Right lobe of liver (tissue), 6 donors: Measurements from ENCODE around the gene PROM2. TPM values are rescaled to one million over a fixed set of nuclear protein-coding genes. Genes with fewer than 3 reads are reported as not detected.
A peak's percentile ranks its signal among the peaks of the same experiment; 100 is the strongest.

Experiments
- ATAC-seq, 4 donors: fragments of 200-7000 bp; cut with Tn5 transposase; one replicate each; pipeline ENCODE4 v1.9.1; 2020; ENCODE audit warnings: mild to moderate bottlenecking in 4 of 4, moderate library complexity in 4 of 4
- DNase-seq, 3 donors: peaks; one replicate each; pipeline ENCODE4 v3.0.0-alpha.2; 2020
- H3K27ac ChIP-seq, 3 donors: fragments of 200-600 bp; one replicate each; pipeline ENCODE4 v1.8.0; 2022
- H3K27me3 ChIP-seq, 2 donors: fragments of 200-600 bp; one replicate each; pipeline ENCODE4 v1.8.0; 2022
- H3K36me3 ChIP-seq, 4 donors: fragments of 200-600 bp; sonication (generic) in 1 of 4; one replicate each; pipeline versions ENCODE4 v1.5.1 to v1.8.0; 2017 to 2022; ENCODE audit warnings: control low read depth in 1 of 4
- H3K4me1 ChIP-seq, 4 donors: fragments of 200-600 bp; sonication (generic) in 1 of 4; one replicate each; pipeline versions ENCODE4 v1.5.1 to v1.8.0; 2017 to 2022; ENCODE audit warnings: control low read depth in 1 of 4
- H3K4me3 ChIP-seq, 3 donors: fragments of 200-600 bp; one replicate each; pipeline ENCODE4 v1.8.0; 2022
- H3K9me3 ChIP-seq, 4 donors: fragments of 200-600 bp; sonication (generic) in 1 of 4; one replicate each; pipeline versions ENCODE4 v1.5.1 to v1.8.0; 2017 to 2022; ENCODE audit warnings: control low read depth in 1 of 4
- CTCF ChIP-seq, 4 donors: fragments of 200-600 bp in 3 of 4; fragments of 450-650 bp in 1 of 4; IDR thresholded peaks; one replicate each; pipeline versions ENCODE4 v1.5.1 to v1.8.0; 2016 to 2022; ENCODE audit warnings: antibody characterized with exemption in 4 of 4, mild to moderate bottlenecking in 2 of 4
- POLR2A ChIP-seq: fragments of 450-650 bp; IDR thresholded peaks from one replicate; pipeline ENCODE4 v1.6.1; 2017; ENCODE audit warnings: antibody characterized with exemption, mild to moderate bottlenecking
- WGBS: methylation state at CpG from one replicate; pipeline ENCODE4 v1.1.6; 2018; ENCODE audit warnings: low coverage, low lambda C conversion rate; ENCODE audit not compliant: insufficient coverage; ENCODE audit errors: missing lambda C conversion rate; 5-methylcytosine and 5-hydroxymethylcytosine counted together
- intact Hi-C, 2 donors: fragments of 100-400 bp; cut with DNase I; formaldehyde crosslinking; loops; one replicate each; pipeline versions ENCODE4 v1.11.2 to v1.14.1; 2022
- total RNA-seq, 6 experiments: library from RNA; depleted of rRNA in 2 of 6; stranded (reverse); fragments of >200 nt in 2 of 6; fragmentation: NEBNext Ultra II Directional in 3 of 6; extraction: Animal tissue kit (Norgen Biotek cat#: 25700) in 3 of 6; gene quantifications; one replicate each; pipeline versions ENCODE4 v1.1.0 to v1.2.4, GENCODE V29; 2016 to 2023
- donor health status: DM: no; HTN: yes; CAD: no.
- donor health status: DM: no; HTN: no; CAD: no.
- donor health status: DM: no; HTN: no; CAD: no.
- donor health status: DM: no; HTN: yes; CAD: no.
- donor health status: DM: no; HTN: yes; CAD: no.

Gene PROM2
- total RNA-seq, 6 experiments from 2014 or later, result 0.06 to 0.64 (median 0.43) TPM

GRCh38 chr2:95275151-95275515 lies 884 bp downstream of the PROM2 start:
- Histone ChIP-seq H3K4me3 (no peak overlapping the region), H3K9me3 (no peaks in the 10 kb centered on the region), H3K27ac (no peak overlapping the region), H3K27me3 (no peaks in the 10 kb centered on the region), H3K4me1 (no peaks in the 10 kb centered on the region), H3K36me3 (no peaks in the 10 kb centered on the region)
- no CpG with 5 or more reads among the region's 4 CpGs for WGBS
- peak; percentile 3 to 39 (median 17) for DNase-seq
- ATAC-seq, result no peak
- TF ChIP-seq CTCF (IDR thresholded peaks at IDR 0.05) (no peak), POLR2A (no peak)
- intact Hi-C loops, result no loop called here

DNA sequence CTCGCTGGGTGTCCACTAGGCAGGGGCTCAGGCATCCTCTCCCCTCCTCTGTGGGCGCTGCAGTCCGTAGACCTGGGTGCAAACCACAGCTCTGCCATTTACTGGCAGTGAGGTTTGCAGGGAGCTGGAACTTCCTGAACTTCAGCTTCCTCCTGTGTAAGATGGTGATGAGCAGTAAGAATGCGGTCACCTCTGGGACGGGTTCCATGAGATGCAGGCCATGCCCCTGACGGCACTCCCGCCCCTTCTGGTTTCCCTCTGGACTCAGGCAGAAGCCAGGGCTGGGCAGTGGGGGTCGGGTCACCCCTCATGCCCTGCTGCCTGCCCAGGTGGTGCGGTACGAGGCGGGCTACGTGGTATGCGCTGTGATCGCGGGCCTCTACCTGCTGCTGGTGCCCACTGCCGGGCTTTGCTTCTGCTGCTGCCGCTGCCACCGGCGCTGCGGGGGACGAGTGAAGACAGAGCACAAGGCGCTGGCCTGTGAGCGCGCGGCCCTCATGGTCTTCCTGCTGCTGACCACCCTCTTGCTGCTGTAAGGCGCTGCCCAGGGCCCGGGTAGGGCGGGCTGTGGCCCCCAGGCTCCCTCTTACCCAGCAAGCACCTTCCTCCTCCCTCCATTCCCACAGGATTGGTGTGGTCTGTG lies 1.5 kb downstream of the PROM2 start:
- peak in 1 of 4 donors; percentile 12 for ATAC-seq
- intact Hi-C loops, result no loop called here
- H3K4me3 ChIP-seq, result no peak overlapping the region
- TF ChIP-seq POLR2A (no peak), CTCF (IDR thresholded peaks at IDR 0.05) (no peak)
- no peaks in the 10 kb centered on the region for H3K9me3 ChIP-seq
- H3K27ac ChIP-seq, result no peak overlapping the region
- H3K4me1 ChIP-seq, result no peaks in the 10 kb centered on the region
- peak; percentile 15 to 53 (median 37) for DNase-seq
- no CpG with 5 or more reads among the region's 28 CpGs for WGBS
- H3K36me3 ChIP-seq, result no peaks in the 10 kb centered on the region
- H3K27me3 ChIP-seq, result no peaks in the 10 kb centered on the region

DNA sequence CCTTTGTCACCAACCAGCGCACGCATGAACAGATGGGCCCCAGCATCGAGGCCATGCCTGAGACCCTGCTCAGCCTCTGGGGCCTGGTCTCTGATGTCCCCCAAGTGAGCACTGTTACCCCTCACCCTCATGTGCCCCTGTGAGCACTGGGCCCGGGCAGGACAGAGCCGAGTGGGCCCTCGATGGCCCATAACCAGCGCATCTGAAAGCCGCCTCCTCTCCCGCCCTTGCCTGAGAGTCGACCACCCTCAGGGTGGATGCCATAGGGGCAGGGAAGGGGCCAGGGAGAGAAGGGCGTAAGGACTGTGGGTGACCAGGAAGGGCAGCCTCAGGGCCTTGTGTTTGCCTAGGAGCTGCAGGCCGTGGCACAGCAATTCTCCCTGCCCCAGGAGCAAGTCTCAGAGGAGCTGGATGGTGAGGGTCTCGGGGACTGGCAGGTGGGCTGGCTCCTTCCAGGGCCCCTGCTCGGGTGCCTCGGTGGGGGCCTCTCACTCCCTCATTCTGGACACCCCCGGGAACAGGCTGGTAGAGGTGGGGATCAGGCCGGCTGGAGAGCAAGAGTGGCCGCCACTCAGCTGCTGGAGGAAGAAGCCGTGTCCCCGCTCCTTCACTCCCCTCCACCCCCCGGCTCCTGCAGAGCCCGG lies 2.1 kb downstream of the PROM2 start:
- H3K27ac ChIP-seq, result no peak overlapping the region
- no CpG with 5 or more reads among the region's 22 CpGs for WGBS
- ATAC-seq (no peak), DNase-seq (peak; percentile 8 to 42 (median 33))
- no peaks in the 10 kb centered on the region for H3K9me3 ChIP-seq
- no peak overlapping the region for H3K4me3 ChIP-seq
- H3K36me3 ChIP-seq, result no peaks in the 10 kb centered on the region
- TF ChIP-seq CTCF (IDR thresholded peaks at IDR 0.05) (no peak), POLR2A (no peak)
- intact Hi-C loops, result no loop called here
- H3K4me1 ChIP-seq, result no peaks in the 10 kb centered on the region
- no peaks in the 10 kb centered on the region for H3K27me3 ChIP-seq

- WGBS, result no CpG with 5 or more reads among the region's 9 CpGs
- ATAC-seq (no peak), DNase-seq (peak; percentile 10 to 38 (median 20))
- Histone ChIP-seq H3K9me3 (no peaks in the 10 kb centered on the region), H3K27me3 (no peaks in the 10 kb centered on the region), H3K36me3 (no peaks in the 10 kb centered on the region), H3K4me3 (no peak overlapping the region), H3K27ac (no peak overlapping the region), H3K4me1 (no peaks in the 10 kb centered on the region)
- TF ChIP-seq CTCF (IDR thresholded peaks at IDR 0.05) (no peak), POLR2A (no peak)
- intact Hi-C loops, result no loop called here
These were observed 2.6 kb downstream of the PROM2 start for GRCh38 chr2:95276888-95277245.
